Nephron (organoid): ENCODE results near the gene FILIP1L.
A peak's percentile ranks its signal among the peaks of the same experiment; 100 is the strongest.

ENCODE experiments used
- H3K27ac Mint-ChIP-seq, 3 experiments: 2 replicates each; pipeline ENCODE4 v1.8.0; 2020; ENCODE audit warnings: mixed read lengths in 3 of 3, mild to moderate bottlenecking in 2 of 3, moderate library complexity in 1 of 3
- H3K27me3 Mint-ChIP-seq: 2 replicates; pipeline ENCODE4 v1.8.0; 2021; ENCODE audit warnings: low read depth, mild to moderate bottlenecking, moderate library complexity, mixed read lengths
- H3K36me3 Mint-ChIP-seq: 2 replicates; pipeline ENCODE4 v1.8.0; 2020; ENCODE audit warnings: low read depth, mixed read lengths
- H3K4me1 Mint-ChIP-seq: 2 replicates; pipeline ENCODE4 v1.8.0; 2020; ENCODE audit warnings: mixed read lengths
- H3K4me3 Mint-ChIP-seq, 3 experiments: 2 replicates each; pipeline ENCODE4 v1.8.0; 2020; ENCODE audit warnings: mild to moderate bottlenecking in 3 of 3, mixed read lengths in 3 of 3, moderate library complexity in 2 of 3
- H3K9me3 Mint-ChIP-seq: 2 replicates; pipeline ENCODE4 v1.8.0; 2020; ENCODE audit warnings: mixed read lengths
- TF ChIP-seq, protein P1 (sequence below), 3 experiments: fragments of 200-600 bp; sonication (generic); IDR thresholded peaks; one replicate each; pipeline ENCODE4 v1.5.0; 2021; ENCODE audit warnings: antibody characterized with exemption in 3 of 3; ENCODE audit not compliant: unreplicated experiment in 3 of 3

Gene FILIP1L

DNA sequence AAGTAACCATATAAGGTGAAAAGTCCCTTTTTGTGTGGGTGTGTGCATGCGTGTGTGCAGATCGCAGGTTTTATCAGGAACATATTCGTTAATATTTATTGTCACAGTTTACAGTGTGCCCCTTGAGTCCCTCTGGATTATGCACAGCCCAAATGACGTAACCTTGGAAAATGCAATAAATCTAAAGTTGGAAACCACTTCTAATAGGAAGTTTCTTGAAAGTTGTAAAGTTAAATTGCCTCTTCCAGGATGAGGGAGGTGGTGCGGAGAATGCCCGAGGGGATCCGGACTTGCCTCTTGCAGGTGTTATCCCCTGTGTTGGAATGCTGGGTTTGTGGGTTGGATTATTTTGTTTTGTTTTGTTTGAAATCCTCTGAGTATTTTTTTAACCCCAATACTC lies 153.4 kb downstream of the FILIP1L start:
- Mint-ChIP-seq H3K4me3 (peak overlapping the region in 1 of 3 experiments; percentile 4), H3K4me1 (peaks cover 34% of the 10 kb centered on the region), H3K36me3 (no peaks in the 10 kb centered on the region), H3K27me3 (no peaks in the 10 kb centered on the region), H3K9me3 (no peaks in the 10 kb centered on the region), H3K27ac (peak overlapping the region; percentile 70 to 95 (median 75))
- TF ChIP-seq, protein P1, sequence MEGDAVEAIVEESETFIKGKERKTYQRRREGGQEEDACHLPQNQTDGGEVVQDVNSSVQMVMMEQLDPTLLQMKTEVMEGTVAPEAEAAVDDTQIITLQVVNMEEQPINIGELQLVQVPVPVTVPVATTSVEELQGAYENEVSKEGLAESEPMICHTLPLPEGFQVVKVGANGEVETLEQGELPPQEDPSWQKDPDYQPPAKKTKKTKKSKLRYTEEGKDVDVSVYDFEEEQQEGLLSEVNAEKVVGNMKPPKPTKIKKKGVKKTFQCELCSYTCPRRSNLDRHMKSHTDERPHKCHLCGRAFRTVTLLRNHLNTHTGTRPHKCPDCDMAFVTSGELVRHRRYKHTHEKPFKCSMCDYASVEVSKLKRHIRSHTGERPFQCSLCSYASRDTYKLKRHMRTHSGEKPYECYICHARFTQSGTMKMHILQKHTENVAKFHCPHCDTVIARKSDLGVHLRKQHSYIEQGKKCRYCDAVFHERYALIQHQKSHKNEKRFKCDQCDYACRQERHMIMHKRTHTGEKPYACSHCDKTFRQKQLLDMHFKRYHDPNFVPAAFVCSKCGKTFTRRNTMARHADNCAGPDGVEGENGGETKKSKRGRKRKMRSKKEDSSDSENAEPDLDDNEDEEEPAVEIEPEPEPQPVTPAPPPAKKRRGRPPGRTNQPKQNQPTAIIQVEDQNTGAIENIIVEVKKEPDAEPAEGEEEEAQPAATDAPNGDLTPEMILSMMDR (IDR thresholded peaks at IDR 0.05; ENCODE audit: unreplicated experiment in 3 of 3): no peak

DNA sequence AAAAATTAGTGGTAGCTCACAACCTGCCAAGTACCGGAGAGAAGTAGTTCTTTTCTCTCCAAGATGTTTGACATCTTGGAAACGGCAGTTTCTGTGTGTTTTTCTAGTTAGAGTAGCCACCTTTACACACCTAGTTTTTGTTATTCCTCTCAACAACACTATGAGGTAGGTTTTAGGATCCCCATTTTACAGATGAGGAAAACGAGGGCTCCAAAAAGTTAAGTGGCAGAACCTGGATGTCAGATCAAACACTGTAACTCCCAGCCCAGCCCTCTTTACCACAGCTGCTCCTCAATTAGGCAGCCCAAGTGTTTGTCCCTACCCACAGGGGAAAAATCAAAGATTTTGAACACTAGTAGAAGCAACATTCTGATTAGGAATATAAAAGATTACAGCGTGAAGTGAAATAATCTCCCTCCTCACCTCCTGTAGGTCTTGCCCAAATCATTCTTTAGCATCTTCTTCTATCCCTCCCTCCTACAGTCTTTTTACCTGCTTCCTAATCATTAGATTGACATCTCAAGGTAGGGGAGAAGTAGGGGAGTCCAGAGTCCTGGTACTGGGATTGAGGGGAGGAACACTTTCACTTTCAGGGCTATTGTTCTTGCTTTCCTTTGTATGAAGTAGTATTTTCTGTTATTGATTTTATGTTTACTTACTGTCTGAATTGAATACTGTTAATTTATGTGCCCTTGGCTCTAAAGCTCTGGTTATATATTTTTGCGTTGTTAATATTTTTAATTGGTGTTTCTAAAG lies 154.0 kb downstream of the FILIP1L start:
- H3K27ac Mint-ChIP-seq: peak overlapping the region; percentile 70 to 95 (median 75)
- peaks cover 32% of the 10 kb centered on the region for H3K4me1 Mint-ChIP-seq
- H3K27me3 Mint-ChIP-seq: no peaks in the 10 kb centered on the region
- peak overlapping the region in 1 of 3 experiments; percentile 4 for H3K4me3 Mint-ChIP-seq
- H3K36me3 Mint-ChIP-seq: no peaks in the 10 kb centered on the region
- TF ChIP-seq, protein P1 (IDR thresholded peaks at IDR 0.05; ENCODE audit: unreplicated experiment in 3 of 3): no peak
- no peaks in the 10 kb centered on the region for H3K9me3 Mint-ChIP-seq

DNA sequence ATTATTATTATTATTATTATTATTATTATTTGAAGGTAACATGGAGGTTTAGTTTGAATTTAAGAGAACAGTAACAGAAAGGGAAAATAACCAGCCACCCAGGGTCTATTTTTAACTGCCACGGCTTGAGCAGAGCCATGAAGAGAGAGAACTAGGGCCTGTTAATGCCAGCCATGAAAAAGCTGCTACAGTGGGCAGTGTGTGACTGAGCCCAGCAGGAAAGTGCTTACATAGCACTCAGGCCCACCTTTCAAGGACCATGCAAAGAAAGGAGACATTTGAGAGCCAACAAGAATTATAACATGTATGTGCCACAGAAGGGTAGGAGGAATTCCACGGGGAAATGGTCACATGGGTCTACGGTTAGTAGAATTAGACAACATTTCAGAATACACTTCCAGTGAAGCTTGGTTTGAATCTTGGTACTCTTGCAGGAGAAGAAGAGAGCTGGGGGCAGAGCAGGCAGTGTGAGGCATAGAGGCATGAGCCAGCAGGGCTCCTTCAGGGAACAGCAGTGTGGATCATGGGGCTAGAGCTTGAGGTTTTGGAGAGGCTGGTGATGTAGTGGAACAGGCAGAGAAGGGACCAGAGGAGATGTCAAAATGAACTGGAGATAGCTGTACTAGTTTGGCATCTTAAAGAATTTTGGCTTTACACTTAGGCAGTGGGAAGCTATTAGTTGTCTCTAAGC lies 155.9 kb downstream of the FILIP1L start:
- Mint-ChIP-seq H3K4me3 (no peak overlapping the region), H3K36me3 (no peaks in the 10 kb centered on the region), H3K27me3 (peaks cover 4% of the 10 kb centered on the region), H3K9me3 (no peaks in the 10 kb centered on the region), H3K4me1 (peaks cover 32% of the 10 kb centered on the region), H3K27ac (peak overlapping the region; percentile 38 to 68 (median 47))
- TF ChIP-seq, protein P1 (IDR thresholded peaks at IDR 0.05; ENCODE audit: unreplicated experiment in 3 of 3): no peak

DNA sequence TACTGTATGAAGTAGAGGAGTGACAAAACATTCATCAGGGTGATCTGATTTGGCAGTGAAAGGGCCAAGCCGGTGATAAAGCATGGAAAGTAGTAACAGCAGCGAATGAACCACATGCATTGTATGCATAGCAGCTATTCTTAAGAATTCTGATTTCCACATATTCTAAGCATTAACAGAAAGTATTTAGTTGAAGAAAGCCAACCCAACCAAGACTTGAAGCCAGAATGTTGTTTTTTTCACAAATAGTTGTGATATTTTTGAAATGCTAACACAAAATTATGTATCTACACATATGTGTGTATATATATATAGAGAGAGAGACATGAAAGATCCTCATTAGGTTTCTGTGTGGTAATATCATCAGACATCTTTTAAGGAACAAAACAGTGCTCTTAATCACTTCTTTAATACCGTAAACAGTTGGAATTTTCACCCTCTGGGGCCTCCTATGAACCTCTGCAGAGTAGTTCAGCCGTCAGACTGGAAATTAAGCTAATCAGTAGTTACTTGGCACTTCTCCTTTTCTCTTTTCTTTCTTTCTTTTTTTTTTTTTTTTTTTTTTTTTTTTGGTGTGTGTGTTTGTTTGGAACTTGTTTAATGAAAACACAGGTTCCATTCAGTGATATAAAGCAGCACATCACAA lies 157.0 kb downstream of the FILIP1L start:
- peaks cover 4% of the 10 kb centered on the region for H3K27me3 Mint-ChIP-seq
- H3K36me3 Mint-ChIP-seq: no peaks in the 10 kb centered on the region
- H3K9me3 Mint-ChIP-seq: no peaks in the 10 kb centered on the region
- H3K27ac Mint-ChIP-seq: peak overlapping the region; percentile 21 to 91 (median 90)
- H3K4me3 Mint-ChIP-seq: peak overlapping the region in 1 of 3 experiments; percentile 18
- peaks cover 32% of the 10 kb centered on the region for H3K4me1 Mint-ChIP-seq
- TF ChIP-seq, protein P1 (IDR thresholded peaks at IDR 0.05; ENCODE audit: unreplicated experiment in 3 of 3): no peak

DNA sequence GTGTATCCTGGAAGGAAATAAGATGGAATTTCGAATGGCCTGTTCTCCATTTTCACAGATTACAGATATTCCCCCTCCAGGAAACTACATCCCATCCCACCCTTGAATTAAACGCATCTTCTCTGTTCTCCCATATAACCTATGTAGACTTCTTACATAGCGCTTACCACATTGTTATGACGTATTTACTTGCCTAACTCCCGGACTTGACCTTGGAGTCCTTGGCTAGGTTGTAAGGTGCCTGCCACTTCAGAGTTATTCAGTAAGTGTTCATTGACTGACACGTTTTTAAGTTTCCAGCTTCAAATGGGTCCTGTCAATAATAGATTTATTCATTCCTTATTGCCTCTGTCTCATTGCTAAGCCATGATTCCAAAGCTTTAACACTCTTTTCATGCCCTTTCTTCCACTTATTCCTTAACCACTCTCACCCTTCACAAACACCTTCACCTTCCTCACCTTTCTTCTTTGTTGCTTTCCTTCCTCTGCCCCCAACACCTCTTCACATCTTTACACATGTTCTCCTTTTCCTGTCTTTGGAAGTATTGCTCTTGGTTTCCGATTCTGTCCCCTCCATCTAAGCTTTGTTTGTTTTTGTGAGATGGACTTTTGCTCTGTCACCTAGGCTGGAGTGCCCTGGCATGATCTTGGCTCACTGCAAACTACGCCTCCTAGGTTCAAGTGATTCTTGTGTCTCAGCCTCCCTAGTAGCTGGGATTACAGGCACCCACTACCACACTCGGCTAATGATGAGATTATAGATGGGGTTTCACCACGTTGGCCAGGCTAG lies 158.3 kb downstream of the FILIP1L start:
- H3K27ac Mint-ChIP-seq: peak overlapping the region in 1 of 3 experiments; percentile 80
- TF ChIP-seq, protein P1 (IDR thresholded peaks at IDR 0.05; ENCODE audit: unreplicated experiment in 3 of 3): no peak
- no peaks in the 10 kb centered on the region for H3K36me3 Mint-ChIP-seq
- no peak overlapping the region for H3K4me3 Mint-ChIP-seq
- H3K4me1 Mint-ChIP-seq: peaks cover 20% of the 10 kb centered on the region
- H3K27me3 Mint-ChIP-seq: peaks cover 4% of the 10 kb centered on the region
- H3K9me3 Mint-ChIP-seq: no peaks in the 10 kb centered on the region
